PFSK-1 (cell line): ENCODE results near the gene ETS2.

Source experiments
- FOXP2 ChIP-seq: optimal IDR thresholded peaks from 2 replicates; pipeline ENCODE3; 2011; ENCODE audit warnings: borderline replicate concordance, control low read depth, inconsistent platforms; ENCODE audit not compliant: insufficient read depth; ENCODE audit errors: extremely low read length, extremely low read depth
- POLR2AphosphoS5 ChIP-seq: IDR thresholded peaks from 2 replicates; pipeline ENCODE4 v1.6.1; 2012; ENCODE audit warnings: low read depth, mild to moderate bottlenecking, control low read depth, low read length, moderate library complexity
- REST ChIP-seq, 2 experiments: IDR thresholded peaks; 2 replicates each; pipeline versions ENCODE4 v1.6.1 to v1.8.0; 2011 to 2012; ENCODE audit warnings: low read depth in 2 of 2, low read length in 2 of 2, control low read depth in 1 of 2, inconsistent platforms in 1 of 2, mild to moderate bottlenecking in 1 of 2, moderate library complexity in 1 of 2; ENCODE audit not compliant: insufficient read depth in 1 of 2
- SIN3A ChIP-seq: IDR thresholded peaks from 2 replicates; pipeline ENCODE4 v1.6.1; 2012; ENCODE audit warnings: mild to moderate bottlenecking, low read length, moderate library complexity, borderline replicate concordance; ENCODE audit not compliant: insufficient read depth
- TAF1 ChIP-seq: IDR thresholded peaks from 2 replicates; pipeline ENCODE4 v1.6.1; 2012; ENCODE audit warnings: low read length, control low read depth, borderline replicate concordance; ENCODE audit not compliant: insufficient read depth

Gene ETS2

GRCh38 chr21:38824124-38824822 lies 18.5 kb downstream of the ETS2 start:
- TF ChIP-seq SIN3A (no peak), TAF1 (no peak), FOXP2 (no peak), POLR2AphosphoS5 (no peak), REST (IDR thresholded peaks at IDR 0.05; ENCODE audit: insufficient read depth in 1 of 2, low read depth in 2 of 2, low read length in 2 of 2) (no peak)

- TF ChIP-seq FOXP2: no peak
- TF ChIP-seq REST (IDR thresholded peaks at IDR 0.05; ENCODE audit: insufficient read depth in 1 of 2, low read depth in 2 of 2, low read length in 2 of 2): no peak
- no peak for TF ChIP-seq SIN3A
- TF ChIP-seq POLR2AphosphoS5: no peak
- no peak for TF ChIP-seq TAF1
Measured at GRCh38 chr21:38825269-38825668, 19.5 kb downstream of the ETS2 start.

GRCh38 chr21:38825921-38826320 lies 20.2 kb downstream of the ETS2 start:
- no peak for TF ChIP-seq TAF1
- TF ChIP-seq REST (IDR thresholded peaks at IDR 0.05; ENCODE audit: insufficient read depth in 1 of 2, low read depth in 2 of 2, low read length in 2 of 2): no peak
- TF ChIP-seq FOXP2: no peak
- no peak for TF ChIP-seq POLR2AphosphoS5
- TF ChIP-seq SIN3A: no peak

GRCh38 chr21:38830671-38831525 lies 25.2 kb downstream of the ETS2 start:
- no peak for TF ChIP-seq REST (IDR thresholded peaks at IDR 0.05; ENCODE audit: insufficient read depth in 1 of 2, low read depth in 2 of 2, low read length in 2 of 2)
- TF ChIP-seq SIN3A: no peak
- no peak for TF ChIP-seq FOXP2
